ENCODE data around the gene CECR2.

Gene CECR2

GRCh38 chr22:17412232-17412631 lies 43.0 kb downstream of the CECR2 start:
- no peak for DNase-seq (ENCODE audit: low read depth in 1 of 2, low spot score in 1 of 2)
- H3K4me3 ChIP-seq (replicated peaks; ENCODE audit: insufficient read depth, low read length) = no peak overlapping the region
- H3K27ac ChIP-seq (replicated peaks) = no peak overlapping the region
- no peak for TF ChIP-seq SPI1 (IDR thresholded peaks at IDR 0.05; ENCODE audit: borderline replicate concordance, low read depth)
- no peak for TF ChIP-seq GABPA (IDR thresholded peaks at IDR 0.05; ENCODE audit: low read depth)
- TF ChIP-seq, protein P1, sequence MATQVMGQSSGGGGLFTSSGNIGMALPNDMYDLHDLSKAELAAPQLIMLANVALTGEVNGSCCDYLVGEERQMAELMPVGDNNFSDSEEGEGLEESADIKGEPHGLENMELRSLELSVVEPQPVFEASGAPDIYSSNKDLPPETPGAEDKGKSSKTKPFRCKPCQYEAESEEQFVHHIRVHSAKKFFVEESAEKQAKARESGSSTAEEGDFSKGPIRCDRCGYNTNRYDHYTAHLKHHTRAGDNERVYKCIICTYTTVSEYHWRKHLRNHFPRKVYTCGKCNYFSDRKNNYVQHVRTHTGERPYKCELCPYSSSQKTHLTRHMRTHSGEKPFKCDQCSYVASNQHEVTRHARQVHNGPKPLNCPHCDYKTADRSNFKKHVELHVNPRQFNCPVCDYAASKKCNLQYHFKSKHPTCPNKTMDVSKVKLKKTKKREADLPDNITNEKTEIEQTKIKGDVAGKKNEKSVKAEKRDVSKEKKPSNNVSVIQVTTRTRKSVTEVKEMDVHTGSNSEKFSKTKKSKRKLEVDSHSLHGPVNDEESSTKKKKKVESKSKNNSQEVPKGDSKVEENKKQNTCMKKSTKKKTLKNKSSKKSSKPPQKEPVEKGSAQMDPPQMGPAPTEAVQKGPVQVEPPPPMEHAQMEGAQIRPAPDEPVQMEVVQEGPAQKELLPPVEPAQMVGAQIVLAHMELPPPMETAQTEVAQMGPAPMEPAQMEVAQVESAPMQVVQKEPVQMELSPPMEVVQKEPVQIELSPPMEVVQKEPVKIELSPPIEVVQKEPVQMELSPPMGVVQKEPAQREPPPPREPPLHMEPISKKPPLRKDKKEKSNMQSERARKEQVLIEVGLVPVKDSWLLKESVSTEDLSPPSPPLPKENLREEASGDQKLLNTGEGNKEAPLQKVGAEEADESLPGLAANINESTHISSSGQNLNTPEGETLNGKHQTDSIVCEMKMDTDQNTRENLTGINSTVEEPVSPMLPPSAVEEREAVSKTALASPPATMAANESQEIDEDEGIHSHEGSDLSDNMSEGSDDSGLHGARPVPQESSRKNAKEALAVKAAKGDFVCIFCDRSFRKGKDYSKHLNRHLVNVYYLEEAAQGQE (IDR thresholded peaks at IDR 0.05; ENCODE audit: insufficient replicate concordance, low read depth) = no peak
- TF ChIP-seq POLR2AphosphoS5 (IDR thresholded peaks at IDR 0.05; ENCODE audit: low read depth) = no peak
- H3K27me3 ChIP-seq (ENCODE audit: insufficient read depth, poor library complexity, severe bottlenecking) = peaks cover 2% of the 10 kb centered on the region

DNA sequence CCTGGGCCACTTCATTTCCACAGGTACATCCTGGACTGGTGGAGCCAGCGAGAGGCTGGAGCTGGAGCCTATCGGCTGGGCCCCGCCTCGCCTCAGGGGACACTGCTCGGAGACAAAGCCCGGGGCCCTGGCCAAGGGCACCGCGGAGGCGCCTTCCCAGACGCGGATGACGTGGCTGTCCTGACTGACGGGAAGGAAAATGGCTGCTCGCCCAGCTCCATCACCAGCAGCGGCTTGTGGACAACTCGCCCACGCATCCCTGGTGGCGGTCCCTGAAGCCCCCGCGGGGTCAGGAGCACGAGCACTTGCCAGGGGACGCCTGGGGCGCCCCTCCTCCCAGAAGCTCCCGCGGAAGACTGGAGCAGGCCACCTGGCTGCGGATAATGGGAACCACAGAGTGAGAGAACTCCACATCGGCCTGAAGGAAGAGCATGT lies 49.6 kb downstream of the CECR2 start:
- no peak overlapping the region for H3K4me3 ChIP-seq (replicated peaks; ENCODE audit: insufficient read depth, low read length)
- no peak for DNase-seq (ENCODE audit: low read depth in 1 of 2, low spot score in 1 of 2)
- no peak overlapping the region for H3K27ac ChIP-seq (replicated peaks)
- no peaks in the 10 kb centered on the region for H3K27me3 ChIP-seq (ENCODE audit: insufficient read depth, poor library complexity, severe bottlenecking)
- no peak for TF ChIP-seq SPI1 (IDR thresholded peaks at IDR 0.05; ENCODE audit: borderline replicate concordance, low read depth)
- TF ChIP-seq, protein P1 (IDR thresholded peaks at IDR 0.05; ENCODE audit: insufficient replicate concordance, low read depth) = no peak
- TF ChIP-seq CTCF (IDR thresholded peaks at IDR 0.05; ENCODE audit: insufficient read depth, low read length) = no peak
- TF ChIP-seq POLR2AphosphoS5 (IDR thresholded peaks at IDR 0.05; ENCODE audit: low read depth) = no peak
- no peak for TF ChIP-seq GABPA (IDR thresholded peaks at IDR 0.05; ENCODE audit: low read depth)

DNA sequence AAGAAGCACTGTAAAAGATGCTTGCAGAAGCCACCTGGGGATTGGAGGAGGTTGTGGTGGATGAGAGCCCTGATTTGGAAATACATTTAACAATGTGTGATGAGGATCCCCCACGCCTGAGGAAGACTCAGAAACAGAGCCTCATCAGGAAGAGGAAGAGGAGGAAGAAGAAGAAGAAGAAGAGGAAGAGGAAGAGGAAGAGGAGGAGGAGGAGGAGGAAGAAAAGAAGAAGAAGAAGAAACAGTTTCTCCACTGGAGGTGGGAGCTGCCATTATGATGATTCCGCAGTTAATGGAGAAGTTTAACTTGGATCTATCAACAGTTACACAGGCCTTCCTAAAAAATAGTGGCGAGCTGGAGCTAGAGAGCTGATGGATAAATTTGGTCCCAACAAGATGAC lies 50.1 kb downstream of the CECR2 start:
- H3K27ac ChIP-seq (replicated peaks) = no peak overlapping the region
- no peak overlapping the region for H3K4me3 ChIP-seq (replicated peaks; ENCODE audit: insufficient read depth, low read length)
- H3K27me3 ChIP-seq (ENCODE audit: insufficient read depth, poor library complexity, severe bottlenecking) = no peaks in the 10 kb centered on the region
- no peak for TF ChIP-seq POLR2AphosphoS5 (IDR thresholded peaks at IDR 0.05; ENCODE audit: low read depth)
- no peak for TF ChIP-seq CTCF (IDR thresholded peaks at IDR 0.05; ENCODE audit: insufficient read depth, low read length)
- no peak for TF ChIP-seq SPI1 (IDR thresholded peaks at IDR 0.05; ENCODE audit: borderline replicate concordance, low read depth)
- TF ChIP-seq, protein P1 (IDR thresholded peaks at IDR 0.05; ENCODE audit: insufficient replicate concordance, low read depth) = no peak
- no peak for TF ChIP-seq GABPA (IDR thresholded peaks at IDR 0.05; ENCODE audit: low read depth)
- DNase-seq (ENCODE audit: low read depth in 1 of 2, low spot score in 1 of 2) = no peak
